HG02623 (cell line): ENCODE data around the gene CHST5.
A peak's percentile ranks its signal among the peaks of the same experiment; 100 is the strongest.
"Not testable (repeated sequence)": the region's sequence is repeated elsewhere in the genome, so short reads cannot be mapped to it uniquely, and the experiment has no call there.

Experiments
- ATAC-seq: cut with Tn5 transposase; IDR thresholded peaks from one replicate; pipeline ENCODE4 v1.9.1; 2021; ENCODE audit warnings: moderate library complexity; ENCODE audit not compliant: unreplicated experiment

CHST5 gene

DNA sequence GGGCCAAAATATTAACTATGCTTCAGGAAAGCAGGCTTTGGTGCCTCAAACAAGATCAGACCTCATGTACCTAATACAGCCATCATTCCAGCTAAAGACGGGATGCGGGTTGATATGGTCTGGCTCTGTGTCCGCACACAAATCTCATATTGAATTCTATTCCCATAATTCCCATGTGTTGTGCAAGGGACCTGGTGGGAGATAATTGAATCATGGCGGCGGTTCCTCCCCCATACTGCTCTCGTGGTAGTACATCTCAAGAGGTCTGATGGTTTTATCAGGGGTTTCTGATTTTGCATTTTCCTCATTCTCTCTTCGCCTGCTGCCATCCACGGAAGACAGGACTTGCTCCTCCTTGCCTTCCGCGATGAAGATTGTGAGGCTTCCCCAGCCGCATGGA lies 21.6 kb downstream of the CHST5 start:
- no peak for ATAC-seq

GRCh38 chr16:75506574-75506973 lies 29.3 kb downstream of the CHST5 start:
- no peak for ATAC-seq

- no peak for ATAC-seq
These were observed 29.8 kb downstream of the CHST5 start for GRCh38 chr16:75506107-75506506.

GRCh38 chr16:75503801-75504200 lies 32.1 kb downstream of the CHST5 start:
- ATAC-seq = no peak

- no peak for ATAC-seq
These were observed 32.8 kb downstream of the CHST5 start for GRCh38 chr16:75502916-75503605.

- not testable (repeated sequence) for ATAC-seq
These were observed 34.1 kb downstream of the CHST5 start for GRCh38 chr16:75501820-75502219.

- ATAC-seq = no peak
These were observed 34.5 kb downstream of the CHST5 start for GRCh38 chr16:75501359-75501758.

GRCh38 chr16:75498605-75499322 lies 37.1 kb downstream of the CHST5 start:
- ATAC-seq = not testable (repeated sequence)

DNA sequence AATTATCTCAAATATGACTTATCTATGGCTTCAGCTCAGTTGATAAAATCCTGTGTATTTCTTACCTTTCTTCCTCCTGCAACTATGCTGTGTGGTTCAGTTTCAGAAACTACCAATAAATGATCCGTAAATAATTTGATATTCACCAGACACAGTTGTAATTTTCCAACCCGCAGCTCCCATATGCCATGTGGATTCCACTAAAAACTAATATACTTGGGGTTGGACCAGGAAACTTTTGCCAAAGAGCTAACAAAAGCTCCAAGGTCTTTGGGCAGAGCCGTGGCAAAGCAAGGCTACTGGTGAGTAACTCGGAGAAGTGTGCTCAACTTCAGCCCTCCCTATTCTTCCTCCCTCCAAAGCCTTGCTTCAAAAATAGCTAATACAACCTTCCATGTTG lies 38.4 kb downstream of the CHST5 start:
- no peak for ATAC-seq

GRCh38 chr16:75495076-75495674 lies 40.7 kb downstream of the CHST5 start, which contains the start of gene CHST6:
CHST6 (minus strand) TSS chr16:75495441; CDS start chr16:75479828, 15,613 bp downstream.
- peak; percentile 70 for ATAC-seq

- ATAC-seq = no peak
These were observed 41.2 kb downstream of the CHST5 start for GRCh38 chr16:75494661-75495075.

DNA sequence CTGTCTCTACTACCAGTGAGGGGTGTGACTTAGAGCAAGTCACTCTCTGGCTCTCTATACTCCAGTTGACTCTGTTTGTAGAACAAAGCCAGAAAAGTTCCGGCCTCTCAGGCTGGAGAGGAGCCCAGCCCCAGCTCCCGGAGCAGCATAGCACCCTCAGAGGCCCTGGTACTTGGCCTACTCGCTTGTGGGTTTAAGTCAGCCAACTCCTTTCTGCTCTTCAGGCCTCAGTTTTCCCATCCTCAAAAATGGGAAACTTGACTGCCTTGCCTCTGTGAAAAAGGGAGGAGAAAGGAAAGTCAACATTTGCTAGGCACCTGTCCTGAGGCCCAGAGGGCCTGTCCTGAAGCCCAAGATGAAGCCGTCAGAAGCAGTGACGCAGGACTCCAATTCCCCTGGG lies 41.7 kb downstream of the CHST5 start:
- no peak for ATAC-seq

GRCh38 chr16:75491876-75492275 lies 44.0 kb downstream of the CHST5 start:
- no peak for ATAC-seq

DNA sequence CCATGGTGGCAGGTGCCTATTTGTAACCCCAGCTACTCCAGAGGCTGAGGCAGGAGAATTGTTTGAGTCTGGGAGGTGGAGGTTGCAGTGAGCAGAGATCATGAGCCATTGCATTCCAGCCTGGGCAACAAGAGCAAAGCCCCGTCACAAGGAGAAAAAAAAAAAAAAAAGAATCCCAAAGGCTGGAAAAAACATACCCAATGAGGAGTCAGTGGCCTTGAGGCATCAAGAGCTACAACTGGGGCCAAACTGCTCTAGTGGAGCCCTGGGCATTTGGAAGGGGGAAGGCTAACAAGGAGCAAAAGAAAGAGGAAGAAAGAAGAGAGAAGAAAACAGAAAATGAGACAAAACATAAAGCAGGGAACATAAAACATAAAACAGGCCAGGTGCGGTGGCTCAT lies 47.6 kb downstream of the CHST5 start:
- ATAC-seq = no peak

- ATAC-seq = peak; percentile 44
These were observed 49.1 kb downstream of the CHST5 start for GRCh38 chr16:75486676-75487313.

DNA sequence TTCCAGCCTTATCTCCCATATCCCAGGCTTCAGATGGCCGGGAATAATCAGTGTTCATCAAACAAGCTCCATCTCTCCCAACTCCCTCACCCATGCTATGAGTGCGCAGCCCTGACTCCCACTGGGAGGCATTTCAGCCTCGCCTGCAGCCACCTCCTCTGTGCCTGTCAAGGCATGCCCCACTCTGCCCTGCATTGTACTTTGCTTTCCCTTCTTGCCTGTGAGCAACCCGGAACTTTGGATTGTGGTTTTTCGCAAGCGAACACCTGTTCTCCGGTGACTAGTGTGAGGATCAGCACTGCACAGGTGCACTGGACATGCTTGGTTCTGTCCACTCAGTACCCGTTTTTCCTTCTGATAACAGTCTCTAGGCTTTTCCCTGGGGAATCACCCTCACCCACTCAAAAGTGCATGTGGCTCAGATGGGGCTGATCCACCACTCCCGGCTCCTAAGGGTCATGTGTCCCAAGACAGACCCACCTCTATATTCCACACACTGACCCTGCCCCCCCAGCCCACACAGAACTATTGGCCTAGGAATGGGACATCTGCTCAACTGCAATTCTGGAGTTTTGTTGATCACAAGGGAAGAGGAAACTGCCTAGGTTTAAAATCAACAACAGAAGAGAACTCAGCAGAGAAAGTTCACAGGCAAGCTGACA lies 49.8 kb downstream of the CHST5 start:
- no peak for ATAC-seq

DNA sequence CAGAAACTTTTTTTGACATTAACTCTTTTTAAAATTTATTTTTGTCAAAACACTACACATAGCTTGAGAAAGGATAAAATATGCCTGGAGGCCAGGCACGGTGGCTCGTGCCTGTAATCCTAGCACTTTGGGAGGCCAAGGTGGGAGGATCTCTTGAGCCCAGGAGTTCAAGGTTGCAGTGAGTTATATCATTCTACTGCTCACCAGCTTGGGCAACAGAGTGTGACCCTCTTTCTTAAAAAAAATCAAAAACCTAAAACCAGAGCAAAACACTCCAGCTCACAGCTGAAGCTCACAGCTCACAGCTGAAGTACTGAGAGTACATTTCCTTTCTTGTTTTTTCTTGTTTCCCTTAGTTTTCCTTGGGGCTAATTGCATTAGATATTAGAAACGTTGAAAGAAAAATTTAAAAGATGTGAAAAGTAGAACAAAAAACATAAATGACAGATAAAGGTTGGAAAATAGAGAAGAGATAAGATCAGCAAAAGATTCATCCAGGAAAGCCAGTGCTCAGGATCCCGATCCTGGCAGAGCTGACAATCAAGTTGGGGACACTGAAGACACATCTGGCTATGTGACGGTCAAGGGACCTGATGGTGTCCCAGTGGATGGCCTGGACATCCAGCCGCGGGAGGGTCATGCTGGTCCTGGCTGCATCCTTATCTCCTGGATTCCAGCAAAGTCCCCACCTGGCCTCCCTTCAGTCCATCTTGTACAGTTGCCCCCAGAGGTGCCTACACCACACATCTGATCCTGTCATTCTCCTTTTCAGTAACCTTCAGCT lies 50.5 kb downstream of the CHST5 start:
- ATAC-seq = peak; percentile 49

- ATAC-seq = no peak
These were observed 52.7 kb downstream of the CHST5 start for GRCh38 chr16:75483222-75483621.

DNA sequence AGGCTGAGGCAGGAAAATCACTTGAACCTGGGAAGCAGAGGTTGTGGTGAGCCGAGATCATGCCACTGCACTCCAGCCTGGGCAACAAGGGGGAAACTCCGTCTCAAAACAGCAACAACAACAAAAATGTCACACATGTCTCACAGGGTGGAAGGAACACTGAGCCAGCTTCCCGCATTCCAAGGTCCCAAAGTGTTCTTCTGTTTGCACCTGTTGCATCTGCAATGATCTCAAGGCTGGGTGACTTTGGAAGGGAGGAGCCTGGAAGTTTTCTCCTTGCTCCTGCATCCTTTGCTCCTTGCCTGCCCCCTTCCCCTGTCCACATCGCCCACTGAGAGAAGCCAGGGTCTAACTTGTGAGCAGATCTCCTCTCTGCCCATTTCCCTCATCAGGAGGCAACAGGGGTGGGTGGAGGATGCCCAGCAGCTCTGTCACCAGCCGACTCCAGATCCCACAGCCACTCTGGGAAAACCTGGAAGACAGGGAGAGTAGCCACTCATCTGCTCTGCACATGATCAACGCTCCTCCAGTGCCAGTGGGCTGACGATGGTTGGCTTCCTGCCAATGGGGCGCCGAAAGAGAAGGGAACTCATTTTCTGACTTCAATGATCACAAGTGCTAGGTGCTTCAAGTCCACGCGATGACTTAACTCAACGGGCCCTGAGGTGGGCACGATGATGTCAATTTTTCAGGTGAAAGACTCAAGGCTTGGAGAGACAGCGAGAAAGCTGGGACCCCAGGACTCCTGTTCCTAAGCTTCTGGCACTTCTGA lies 53.3 kb downstream of the CHST5 start:
- no peak for ATAC-seq
